HCT116 (cell line): ENCODE measurements around the gene LNPEP. TPM values are rescaled to one million over a fixed set of nuclear protein-coding genes. Genes with fewer than 3 reads are reported as not detected.

Source experiments
- ATAC-seq: fragments of 200-7000 bp; cut with Tn5 transposase; 2 replicates; pipeline ENCODE4 v1.9.1; 2020; ENCODE audit warnings: mild to moderate bottlenecking, moderate library complexity
- BruUV-seq: library from RNA; stranded (reverse); fragments of 400-500 nt; replicated peaks from 2 replicates; lab custom pipeline; 2021; lab: Mats Ljungman, UMichigan
- CTCF ChIA-PET: fragments of 300-600 bp; sonication (Branson Sonifier 250); formaldehyde crosslinking; loops from one replicate; lab custom pipeline; 2021; ENCODE audit warnings: antibody characterized with exemption; lab: Charles Lee
- POLR2A ChIA-PET: fragments of 300-600, 350-600 bp; sonication (Branson Sonifier 250); formaldehyde crosslinking; loops from one replicate; lab custom pipeline; 2021; ENCODE audit warnings: antibody characterized with exemption; lab: Charles Lee
- RAD21 ChIA-PET, 2 experiments: fragments of 300-600 bp; sonication (Branson Sonifier 250); formaldehyde crosslinking; loops; one replicate each; lab custom pipeline; 2023; ENCODE audit warnings: low total read pairs in 2 of 2; ENCODE audit not compliant: uncharacterized antibody in 2 of 2, unreplicated experiment in 2 of 2, low non-redundant PET in 1 of 2; lab: Charles Lee
- DNase-seq: peaks from one replicate; pipeline ENCODE4 v3.0.0-alpha.2; 2010; ENCODE audit warnings: low read depth, low spot score
- H2AFZ ChIP-seq: fragments of 200-600 bp; shearing (Covaris generic), sonication (generic); 2 replicates; pipeline ENCODE4 v1.6.1; 2017; ENCODE audit warnings: low read depth, mixed run types, mixed read lengths, antibody characterized with exemption, low read length; ENCODE audit not compliant: poor library complexity, severe bottlenecking
- H3K27ac ChIP-seq: 2 replicates; pipeline ENCODE4 v1.5.1; 2012; ENCODE audit warnings: low read depth, low read length
- H3K27me3 ChIP-seq: fragments of 200-600 bp; sonication (generic); 2 replicates; pipeline ENCODE4 v1.6.1; 2016; ENCODE audit warnings: mixed run types, low read length, mixed read lengths; ENCODE audit not compliant: insufficient read depth
- H3K36me3 ChIP-seq, 2 experiments: fragments of 200-500 bp in 1 of 2; fragments of 200-600 bp in 1 of 2; sonication (Bioruptor generic) in 1 of 2; sonication (generic) in 1 of 2; 2 replicates each; pipeline versions ENCODE4 v1.5.1 to v1.6.1; 2014 to 2016; ENCODE audit warnings: low read length in 2 of 2, inconsistent platforms in 1 of 2, mixed read lengths in 1 of 2, mixed run types in 1 of 2; ENCODE audit not compliant: insufficient read depth in 2 of 2, control insufficient read depth in 1 of 2
- H3K4me1 ChIP-seq, 2 experiments: fragments of 200-600 bp in 1 of 2; sonication (generic) in 1 of 2; 2 replicates each; pipeline versions ENCODE4 v1.5.1 to v1.6.1; 2012 to 2017; ENCODE audit warnings: low read length in 2 of 2, inconsistent platforms in 1 of 2, mild to moderate bottlenecking in 1 of 2, mixed read lengths in 1 of 2, mixed run types in 1 of 2, moderate library complexity in 1 of 2; ENCODE audit not compliant: insufficient read depth in 2 of 2, control insufficient read depth in 1 of 2
- H3K4me2 ChIP-seq: fragments of 200-600 bp; sonication (generic); 2 replicates; pipeline ENCODE4 v1.6.1; 2017; ENCODE audit warnings: mixed run types, low read length, mixed read lengths
- H3K4me3 ChIP-seq, 2 experiments: fragments of 200-600 bp in 1 of 2; sonication (generic) in 1 of 2; replicated peaks in 1 of 2; 2 replicates each; pipeline ENCODE4 v1.5.1; 2011 to 2016; ENCODE audit warnings: low read length in 2 of 2, control low read depth in 1 of 2, low read depth in 1 of 2, mild to moderate bottlenecking in 1 of 2, mixed read lengths in 1 of 2, mixed run types in 1 of 2
- H3K79me2 ChIP-seq: fragments of 200-600 bp; sonication (generic); 2 replicates; pipeline ENCODE4 v1.6.1; 2017; ENCODE audit warnings: mild to moderate bottlenecking, mixed run types, low read length, moderate library complexity, mixed read lengths; ENCODE audit not compliant: insufficient read depth
- H3K9ac ChIP-seq: fragments of 200-600 bp; sonication (generic); 2 replicates; pipeline ENCODE4 v1.6.1; 2016; ENCODE audit warnings: low read length, mixed read lengths
- H3K9me2 ChIP-seq: fragments of 200-600 bp; sonication (generic), shearing (Covaris generic); 2 replicates; pipeline ENCODE4 v1.6.1; 2017; ENCODE audit warnings: mixed run types, mild to moderate bottlenecking, moderate library complexity; ENCODE audit not compliant: insufficient read depth
- H3K9me3 ChIP-seq, 2 experiments: fragments of 200-500 bp in 1 of 2; fragments of 200-600 bp in 1 of 2; sonication (Bioruptor generic) in 1 of 2; sonication (generic) in 1 of 2; 2 replicates each; pipeline ENCODE4 v1.6.1; 2014 to 2017; ENCODE audit warnings: low read length in 2 of 2, mixed read lengths in 2 of 2, inconsistent platforms in 1 of 2, low read depth in 1 of 2, mild to moderate bottlenecking in 1 of 2, mixed run types in 1 of 2, moderate library complexity in 1 of 2; ENCODE audit not compliant: control insufficient read depth in 1 of 2, insufficient read depth in 1 of 2
- H4K20me1 ChIP-seq: fragments of 200-600 bp; sonication (generic), shearing (Covaris generic); 2 replicates; pipeline ENCODE4 v1.6.1; 2017; ENCODE audit warnings: mixed run types, mild to moderate bottlenecking, moderate library complexity; ENCODE audit not compliant: insufficient read depth
- CEBPB ChIP-seq: IDR thresholded peaks from 2 replicates; pipeline ENCODE4 v1.6.1; 2012; ENCODE audit warnings: low read depth
- RAD21 ChIP-seq: IDR thresholded peaks from 2 replicates; pipeline ENCODE4 v1.6.1; 2012; ENCODE audit warnings: low read depth, mild to moderate bottlenecking
- SP1 ChIP-seq: IDR thresholded peaks from 2 replicates; pipeline ENCODE4 v1.6.1; 2012; ENCODE audit warnings: low read depth
- YY1 ChIP-seq: IDR thresholded peaks from 2 replicates; pipeline ENCODE4 v1.6.1; 2011; ENCODE audit warnings: low read length, low read depth, moderate library complexity, mild to moderate bottlenecking; ENCODE audit not compliant: insufficient replicate concordance; ENCODE audit errors: extremely low read depth
- intact Hi-C: fragments of 100-400 bp; cut with micrococcal nuclease; formaldehyde crosslinking; loops from 2 replicates; pipeline ENCODE4 v1.10.0; 2022
- total RNA-seq: library from RNA; stranded (reverse); gene quantifications from one replicate; pipeline ENCODE4 v1.2.1, GENCODE V29; 2021; ENCODE audit not compliant: unreplicated experiment
- TF ChIP-seq, protein P1 (sequence below), 3 experiments: fragments of 200-600 bp in 1 of 3; sonication (generic) in 1 of 3; IDR thresholded peaks in 2 of 3; conservative IDR thresholded peaks in 1 of 3; 2 replicates each; pipeline ENCODE4 v1.5.1; 2012 to 2017; ENCODE audit warnings: low read depth in 2 of 3, low read length in 2 of 3, antibody characterized with exemption in 1 of 3, borderline replicate concordance in 1 of 3, control low read depth in 1 of 3, mild to moderate bottlenecking in 1 of 3, mixed read lengths in 1 of 3, mixed run types in 1 of 3, moderate library complexity in 1 of 3; ENCODE audit not compliant: insufficient read depth in 1 of 3
- TF ChIP-seq, protein P2 (sequence below): IDR thresholded peaks from 2 replicates; pipeline ENCODE4 v1.6.1; 2011; ENCODE audit warnings: mild to moderate bottlenecking, low read length, moderate library complexity; ENCODE audit not compliant: insufficient replicate concordance; ENCODE audit errors: extremely low read depth

LNPEP gene
- total RNA-seq, 1 experiment from 2014 or later, result 14.9 TPM

DNA sequence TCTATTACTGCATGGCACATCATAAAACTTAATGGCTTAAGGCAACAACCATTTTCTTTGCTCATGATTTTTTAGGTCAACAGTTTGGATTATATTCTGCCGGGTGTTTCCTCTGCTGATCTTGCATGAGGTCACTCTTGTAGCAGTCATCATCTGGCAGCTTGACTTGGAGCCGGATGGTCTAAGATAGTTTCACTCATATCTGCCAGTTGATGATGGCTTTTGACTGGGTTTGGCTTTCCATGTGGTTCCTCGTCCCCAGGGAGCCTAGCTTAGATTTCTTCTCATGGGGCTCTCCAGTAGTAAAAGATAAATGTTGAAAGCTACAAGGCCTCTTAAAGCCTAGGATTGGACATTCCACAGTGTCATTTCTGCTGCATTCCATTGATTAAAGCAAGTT, 27.4 kb downstream of the LNPEP start:
- TF ChIP-seq CEBPB, result no peak
- TF ChIP-seq, protein P1, sequence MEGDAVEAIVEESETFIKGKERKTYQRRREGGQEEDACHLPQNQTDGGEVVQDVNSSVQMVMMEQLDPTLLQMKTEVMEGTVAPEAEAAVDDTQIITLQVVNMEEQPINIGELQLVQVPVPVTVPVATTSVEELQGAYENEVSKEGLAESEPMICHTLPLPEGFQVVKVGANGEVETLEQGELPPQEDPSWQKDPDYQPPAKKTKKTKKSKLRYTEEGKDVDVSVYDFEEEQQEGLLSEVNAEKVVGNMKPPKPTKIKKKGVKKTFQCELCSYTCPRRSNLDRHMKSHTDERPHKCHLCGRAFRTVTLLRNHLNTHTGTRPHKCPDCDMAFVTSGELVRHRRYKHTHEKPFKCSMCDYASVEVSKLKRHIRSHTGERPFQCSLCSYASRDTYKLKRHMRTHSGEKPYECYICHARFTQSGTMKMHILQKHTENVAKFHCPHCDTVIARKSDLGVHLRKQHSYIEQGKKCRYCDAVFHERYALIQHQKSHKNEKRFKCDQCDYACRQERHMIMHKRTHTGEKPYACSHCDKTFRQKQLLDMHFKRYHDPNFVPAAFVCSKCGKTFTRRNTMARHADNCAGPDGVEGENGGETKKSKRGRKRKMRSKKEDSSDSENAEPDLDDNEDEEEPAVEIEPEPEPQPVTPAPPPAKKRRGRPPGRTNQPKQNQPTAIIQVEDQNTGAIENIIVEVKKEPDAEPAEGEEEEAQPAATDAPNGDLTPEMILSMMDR (IDR thresholded peaks at IDR 0.05 in 2 of 3, conservative IDR thresholded peaks at IDR 0.05 in 1 of 3; ENCODE audit: borderline replicate concordance in 1 of 3, insufficient read depth in 1 of 3, low read depth in 2 of 3, low read length in 2 of 3), result no peak
- TF ChIP-seq SP1, result no peak
- TF ChIP-seq RAD21, result no peak
- TF ChIP-seq, protein P2, sequence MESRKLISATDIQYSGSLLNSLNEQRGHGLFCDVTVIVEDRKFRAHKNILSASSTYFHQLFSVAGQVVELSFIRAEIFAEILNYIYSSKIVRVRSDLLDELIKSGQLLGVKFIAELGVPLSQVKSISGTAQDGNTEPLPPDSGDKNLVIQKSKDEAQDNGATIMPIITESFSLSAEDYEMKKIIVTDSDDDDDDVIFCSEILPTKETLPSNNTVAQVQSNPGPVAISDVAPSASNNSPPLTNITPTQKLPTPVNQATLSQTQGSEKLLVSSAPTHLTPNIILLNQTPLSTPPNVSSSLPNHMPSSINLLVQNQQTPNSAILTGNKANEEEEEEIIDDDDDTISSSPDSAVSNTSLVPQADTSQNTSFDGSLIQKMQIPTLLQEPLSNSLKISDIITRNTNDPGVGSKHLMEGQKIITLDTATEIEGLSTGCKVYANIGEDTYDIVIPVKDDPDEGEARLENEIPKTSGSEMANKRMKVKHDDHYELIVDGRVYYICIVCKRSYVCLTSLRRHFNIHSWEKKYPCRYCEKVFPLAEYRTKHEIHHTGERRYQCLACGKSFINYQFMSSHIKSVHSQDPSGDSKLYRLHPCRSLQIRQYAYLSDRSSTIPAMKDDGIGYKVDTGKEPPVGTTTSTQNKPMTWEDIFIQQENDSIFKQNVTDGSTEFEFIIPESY, result no peak
- TF ChIP-seq YY1, result no peak
- peaks cover 9% of the 10 kb centered on the region for H3K79me2 ChIP-seq
- H2AFZ ChIP-seq, result no peak overlapping the region
- peaks cover 9 to 12% of the 10 kb centered on the region in 2 experiments for H3K4me1 ChIP-seq
- H3K36me3 ChIP-seq, result no peaks in the 10 kb centered on the region
- no peak overlapping the region for H3K27ac ChIP-seq
- RAD21 ChIA-PET, result no interaction called here
- POLR2A ChIA-PET, result no interaction called here
- H3K4me2 ChIP-seq, result no peak overlapping the region
- no peaks in the 10 kb centered on the region for H3K9me3 ChIP-seq
- intact Hi-C loops, result no loop called here
- H3K9ac ChIP-seq, result no peak overlapping the region
- BruUV-seq, result no TSS peak
- H3K9me2 ChIP-seq, result peaks cover 3% of the 10 kb centered on the region; the same call in 1 of the 2 replicates
- CTCF ChIA-PET, result no interaction called here
- no peak overlapping the region for H3K4me3 ChIP-seq
- no peaks in the 10 kb centered on the region for H3K27me3 ChIP-seq
- ATAC-seq (no peak), DNase-seq (no peak)
- no peaks in the 10 kb centered on the region for H4K20me1 ChIP-seq
